ENCODE results near the gene ARL6.
"Not testable (repeated sequence)": the region's sequence is repeated elsewhere in the genome, so short reads cannot be mapped to it uniquely, and the experiment has no call there.

The ARL6 gene

GRCh38 chr3:97831140-97831539, 66.6 kb downstream of the ARL6 start:
- Histone ChIP-seq H3K9me3 (ENCODE audit: control insufficient read depth in 1 of 2, low read length in 2 of 2) (no peaks in the 10 kb centered on the region), H3K4me1 (ENCODE audit: control insufficient read depth in 1 of 2, insufficient read depth in 2 of 2, low read length in 2 of 2) (peaks cover 0 to 4% of the 10 kb centered on the region in 2 donors), H3K27me3 (ENCODE audit: control insufficient read depth in 1 of 2, insufficient read depth in 2 of 2, low read length in 2 of 2) (no peaks in the 10 kb centered on the region), H3K9ac (ENCODE audit: low read depth in 1 of 2, low read length in 2 of 2) (no peak overlapping the region), H3K27ac (ENCODE audit: low read depth, low read length) (no peak overlapping the region), H3K36me3 (ENCODE audit: control insufficient read depth in 1 of 2, insufficient read depth in 2 of 2, low read length in 2 of 2) (no peaks in the 10 kb centered on the region), H3K4me3 (ENCODE audit: low read depth in 1 of 2, low read length in 2 of 2) (no peak overlapping the region)

DNA sequence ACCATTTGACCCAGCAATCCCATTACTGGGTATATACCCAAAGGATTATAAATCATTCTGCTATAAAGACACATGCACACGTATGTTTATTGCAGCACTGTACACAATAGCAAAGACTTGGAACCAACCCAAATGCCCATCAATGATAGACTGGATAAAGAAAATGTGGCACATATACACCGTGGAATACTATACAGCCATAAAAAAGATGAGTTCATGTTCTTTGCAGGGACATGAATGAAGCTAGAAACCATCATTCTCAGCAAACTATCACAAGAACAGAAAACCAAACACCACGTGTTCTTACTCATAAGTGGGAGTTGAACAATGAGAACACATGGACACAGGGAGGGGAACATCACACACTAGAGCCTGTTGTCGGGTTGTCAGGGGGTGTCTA, 68.6 kb downstream of the ARL6 start:
- not testable (repeated sequence) for H3K4me1 ChIP-seq (ENCODE audit: control insufficient read depth in 1 of 2, insufficient read depth in 2 of 2, low read length in 2 of 2); H3K27me3 ChIP-seq (ENCODE audit: control insufficient read depth in 1 of 2, insufficient read depth in 2 of 2, low read length in 2 of 2); H3K36me3 ChIP-seq (ENCODE audit: control insufficient read depth in 1 of 2, insufficient read depth in 2 of 2, low read length in 2 of 2); H3K9ac ChIP-seq (ENCODE audit: low read depth in 1 of 2, low read length in 2 of 2); H3K9me3 ChIP-seq (ENCODE audit: control insufficient read depth in 1 of 2, low read length in 2 of 2); H3K4me3 ChIP-seq (ENCODE audit: low read depth in 1 of 2, low read length in 2 of 2); H3K27ac ChIP-seq (ENCODE audit: low read depth, low read length)

DNA sequence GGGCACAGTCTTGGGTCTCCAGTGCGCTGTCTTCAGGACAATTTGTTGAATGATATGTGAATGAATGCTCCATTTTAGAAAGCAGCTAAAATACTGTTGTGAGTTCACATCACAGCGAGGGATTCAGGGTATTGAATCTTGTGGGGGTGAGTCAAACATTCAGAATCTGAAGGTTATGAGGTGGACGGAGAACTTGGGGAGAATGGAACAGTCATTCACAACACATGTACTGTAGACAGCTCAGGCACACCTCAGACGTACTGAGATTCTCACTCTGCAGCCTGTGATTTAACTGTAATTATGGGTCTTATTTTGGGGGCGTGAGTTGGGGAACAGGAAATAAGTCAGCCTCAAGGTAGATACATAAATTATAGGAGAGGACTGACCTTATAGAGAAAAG, 71.2 kb downstream of the ARL6 start:
- Histone ChIP-seq H3K9me3 (ENCODE audit: control insufficient read depth in 1 of 2, low read length in 2 of 2) (no peaks in the 10 kb centered on the region), H3K36me3 (ENCODE audit: control insufficient read depth in 1 of 2, insufficient read depth in 2 of 2, low read length in 2 of 2) (no peaks in the 10 kb centered on the region), H3K27me3 (ENCODE audit: control insufficient read depth in 1 of 2, insufficient read depth in 2 of 2, low read length in 2 of 2) (no peaks in the 10 kb centered on the region), H3K27ac (ENCODE audit: low read depth, low read length) (no peak overlapping the region), H3K9ac (ENCODE audit: low read depth in 1 of 2, low read length in 2 of 2) (no peak overlapping the region), H3K4me3 (ENCODE audit: low read depth in 1 of 2, low read length in 2 of 2) (no peak overlapping the region), H3K4me1 (ENCODE audit: control insufficient read depth in 1 of 2, insufficient read depth in 2 of 2, low read length in 2 of 2) (no peaks in the 10 kb centered on the region)

- H3K4me3 ChIP-seq (ENCODE audit: low read depth in 1 of 2, low read length in 2 of 2): no peak overlapping the region
- H3K4me1 ChIP-seq (ENCODE audit: control insufficient read depth in 1 of 2, insufficient read depth in 2 of 2, low read length in 2 of 2): peaks cover 0 to 3% of the 10 kb centered on the region in 2 donors
- no peaks in the 10 kb centered on the region for H3K27me3 ChIP-seq (ENCODE audit: control insufficient read depth in 1 of 2, insufficient read depth in 2 of 2, low read length in 2 of 2)
- H3K27ac ChIP-seq (ENCODE audit: low read depth, low read length): no peak overlapping the region
- no peaks in the 10 kb centered on the region for H3K36me3 ChIP-seq (ENCODE audit: control insufficient read depth in 1 of 2, insufficient read depth in 2 of 2, low read length in 2 of 2)
- H3K9ac ChIP-seq (ENCODE audit: low read depth in 1 of 2, low read length in 2 of 2): no peak overlapping the region
- no peaks in the 10 kb centered on the region for H3K9me3 ChIP-seq (ENCODE audit: control insufficient read depth in 1 of 2, low read length in 2 of 2)
These were observed 73.8 kb downstream of the ARL6 start for GRCh38 chr3:97838393-97838792.

DNA sequence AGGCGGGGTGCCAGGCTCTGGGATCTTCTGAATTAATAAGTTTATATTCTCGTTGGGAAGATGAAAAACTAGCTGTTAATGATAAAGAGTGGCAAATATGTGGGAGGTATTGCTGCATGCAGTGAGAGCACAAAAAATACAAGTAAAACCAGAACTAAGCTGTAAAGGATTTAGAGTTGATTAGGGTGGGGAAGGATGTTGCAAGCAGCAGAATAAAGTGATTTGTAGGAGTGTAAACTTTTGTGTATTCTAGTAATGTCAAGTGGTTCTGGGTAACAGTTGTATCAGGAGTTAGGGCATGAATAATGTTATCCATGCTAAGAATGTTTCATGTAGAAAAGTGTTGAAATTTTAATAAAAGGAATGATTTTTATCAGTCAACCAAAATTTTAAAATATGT, 75.4 kb downstream of the ARL6 start:
- no peaks in the 10 kb centered on the region for H3K36me3 ChIP-seq (ENCODE audit: control insufficient read depth in 1 of 2, insufficient read depth in 2 of 2, low read length in 2 of 2)
- no peak overlapping the region for H3K4me3 ChIP-seq (ENCODE audit: low read depth in 1 of 2, low read length in 2 of 2)
- no peak overlapping the region for H3K9ac ChIP-seq (ENCODE audit: low read depth in 1 of 2, low read length in 2 of 2)
- no peaks in the 10 kb centered on the region for H3K9me3 ChIP-seq (ENCODE audit: control insufficient read depth in 1 of 2, low read length in 2 of 2)
- H3K4me1 ChIP-seq (ENCODE audit: control insufficient read depth in 1 of 2, insufficient read depth in 2 of 2, low read length in 2 of 2): peaks cover 0 to 3% of the 10 kb centered on the region in 2 donors
- no peaks in the 10 kb centered on the region for H3K27me3 ChIP-seq (ENCODE audit: control insufficient read depth in 1 of 2, insufficient read depth in 2 of 2, low read length in 2 of 2)
- H3K27ac ChIP-seq (ENCODE audit: low read depth, low read length): no peak overlapping the region

- no peaks in the 10 kb centered on the region for H3K9me3 ChIP-seq (ENCODE audit: control insufficient read depth in 1 of 2, low read length in 2 of 2)
- H3K4me1 ChIP-seq (ENCODE audit: control insufficient read depth in 1 of 2, insufficient read depth in 2 of 2, low read length in 2 of 2): peaks cover 0 to 3% of the 10 kb centered on the region in 2 donors
- peaks cover 0 to 4% of the 10 kb centered on the region in 2 donors for H3K36me3 ChIP-seq (ENCODE audit: control insufficient read depth in 1 of 2, insufficient read depth in 2 of 2, low read length in 2 of 2)
- H3K9ac ChIP-seq (ENCODE audit: low read depth in 1 of 2, low read length in 2 of 2): no peak overlapping the region
- H3K4me3 ChIP-seq (ENCODE audit: low read depth in 1 of 2, low read length in 2 of 2): no peak overlapping the region
- H3K27ac ChIP-seq (ENCODE audit: low read depth, low read length): no peak overlapping the region
- no peaks in the 10 kb centered on the region for H3K27me3 ChIP-seq (ENCODE audit: control insufficient read depth in 1 of 2, insufficient read depth in 2 of 2, low read length in 2 of 2)
These were observed 76.7 kb downstream of the ARL6 start for GRCh38 chr3:97841304-97841703.

- no peak overlapping the region for H3K27ac ChIP-seq (ENCODE audit: low read depth, low read length)
- H3K4me1 ChIP-seq (ENCODE audit: control insufficient read depth in 1 of 2, insufficient read depth in 2 of 2, low read length in 2 of 2): peaks cover 0 to 3% of the 10 kb centered on the region in 2 donors
- no peaks in the 10 kb centered on the region for H3K9me3 ChIP-seq (ENCODE audit: control insufficient read depth in 1 of 2, low read length in 2 of 2)
- H3K36me3 ChIP-seq (ENCODE audit: control insufficient read depth in 1 of 2, insufficient read depth in 2 of 2, low read length in 2 of 2): peaks cover 1 to 4% of the 10 kb centered on the region in 2 donors
- no peak overlapping the region for H3K9ac ChIP-seq (ENCODE audit: low read depth in 1 of 2, low read length in 2 of 2)
- H3K4me3 ChIP-seq (ENCODE audit: low read depth in 1 of 2, low read length in 2 of 2): no peak overlapping the region
- no peaks in the 10 kb centered on the region for H3K27me3 ChIP-seq (ENCODE audit: control insufficient read depth in 1 of 2, insufficient read depth in 2 of 2, low read length in 2 of 2)
These were observed 77.4 kb downstream of the ARL6 start for GRCh38 chr3:97841956-97842355.

DNA sequence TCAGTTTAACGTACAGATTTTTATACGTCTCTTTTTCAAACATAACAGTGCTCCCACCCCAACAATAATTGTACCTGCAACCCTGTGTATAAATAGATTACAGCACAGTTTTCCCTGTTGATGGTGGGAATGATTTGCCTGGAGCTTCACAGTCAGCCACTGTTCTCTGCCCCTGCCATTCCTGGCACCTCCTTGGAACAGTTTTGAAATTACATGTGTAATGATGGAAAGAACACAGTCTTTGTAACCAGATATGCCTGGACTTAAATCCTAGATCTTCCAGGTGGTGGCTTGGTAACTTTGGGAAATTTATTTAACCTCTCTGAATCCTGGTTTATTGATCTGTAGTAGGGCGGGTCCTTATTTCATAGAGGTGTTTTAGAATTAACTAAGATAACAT, 84.2 kb downstream of the ARL6 start:
- Histone ChIP-seq H3K4me1 (ENCODE audit: control insufficient read depth in 1 of 2, insufficient read depth in 2 of 2, low read length in 2 of 2) (no peaks in the 10 kb centered on the region), H3K4me3 (ENCODE audit: low read depth in 1 of 2, low read length in 2 of 2) (no peak overlapping the region), H3K9ac (ENCODE audit: low read depth in 1 of 2, low read length in 2 of 2) (no peak overlapping the region), H3K9me3 (ENCODE audit: control insufficient read depth in 1 of 2, low read length in 2 of 2) (peaks cover 0 to 3% of the 10 kb centered on the region in 2 donors), H3K27ac (ENCODE audit: low read depth, low read length) (no peak overlapping the region), H3K36me3 (ENCODE audit: control insufficient read depth in 1 of 2, insufficient read depth in 2 of 2, low read length in 2 of 2) (peaks cover 2 to 4% of the 10 kb centered on the region in 2 donors), H3K27me3 (ENCODE audit: control insufficient read depth in 1 of 2, insufficient read depth in 2 of 2, low read length in 2 of 2) (no peaks in the 10 kb centered on the region)
